Calu3 (cell line): ENCODE measurements around the gene IDH2. TPM values are rescaled to one million over a fixed set of nuclear protein-coding genes. Genes with fewer than 3 reads are reported as not detected.
"Not testable (repeated sequence)": the region's sequence is repeated elsewhere in the genome, so short reads cannot be mapped to it uniquely, and the experiment has no call there.

Experiments used
- BruUV-seq: library from RNA; stranded (reverse); fragments of 400-500 nt; replicated peaks from 2 replicates; lab custom pipeline; 2021; lab: Mats Ljungman, UMichigan
- CTCF ChIA-PET: fragments of 300-600 bp; sonication (Branson Sonifier 250); formaldehyde crosslinking; loops from one replicate; lab custom pipeline; 2022; ENCODE audit warnings: antibody characterized with exemption; lab: Charles Lee
- DNase-seq: peaks from one replicate; pipeline ENCODE4 v3.0.0; 2022
- H3K27ac Mint-ChIP-seq: one replicate; pipeline ENCODE4 v1.8.0; 2022; ENCODE audit warnings: mixed read lengths; ENCODE audit not compliant: unreplicated experiment
- H3K27me3 Mint-ChIP-seq: one replicate; pipeline ENCODE4 v1.8.0; 2022; ENCODE audit warnings: mixed read lengths; ENCODE audit not compliant: unreplicated experiment
- H3K36me3 Mint-ChIP-seq: one replicate; pipeline ENCODE4 v1.8.0; 2022; ENCODE audit warnings: mild to moderate bottlenecking, moderate library complexity, mixed read lengths; ENCODE audit not compliant: insufficient read depth, unreplicated experiment
- H3K4me1 Mint-ChIP-seq: one replicate; pipeline ENCODE4 v1.8.0; 2022; ENCODE audit warnings: mild to moderate bottlenecking, low read depth, mixed read lengths; ENCODE audit not compliant: unreplicated experiment
- H3K4me3 Mint-ChIP-seq: one replicate; pipeline ENCODE4 v1.8.0; 2022; ENCODE audit warnings: mild to moderate bottlenecking, low read depth, moderate library complexity, mixed read lengths; ENCODE audit not compliant: unreplicated experiment
- H3K9me3 Mint-ChIP-seq: one replicate; pipeline ENCODE4 v1.8.0; 2022; ENCODE audit warnings: low read depth, mixed read lengths; ENCODE audit not compliant: unreplicated experiment
- CTCF ChIP-seq: fragments of 200-600 bp; IDR thresholded peaks from one replicate; pipeline ENCODE4 v1.8.0; 2022; ENCODE audit warnings: antibody characterized with exemption; ENCODE audit not compliant: unreplicated experiment
- intact Hi-C: fragments of 100-400 bp; cut with micrococcal nuclease; formaldehyde crosslinking; loops from one replicate; pipeline ENCODE4 v1.10.0; 2022; ENCODE audit not compliant: unreplicated experiment
- total RNA-seq: library from RNA; stranded (reverse); gene quantifications from 2 replicates; pipeline ENCODE4 v1.2.3, GENCODE V29; 2022

IDH2 gene
- total RNA-seq, 1 experiment from 2014 or later: 108 TPM

- TF ChIP-seq CTCF: no peak
- Mint-ChIP-seq H3K4me3 (no peak overlapping the region), H3K27me3 (no peaks in the 10 kb centered on the region), H3K9me3 (no peaks in the 10 kb centered on the region), H3K4me1 (no peaks in the 10 kb centered on the region), H3K36me3 (no peaks in the 10 kb centered on the region), H3K27ac (no peak overlapping the region)
- no peak for DNase-seq
- CTCF ChIA-PET: interaction anchor here (0.9 kb wide), 1 partner anchor 80 kb away, joined by 3 read pairs; no protein-coding TSS in a partner anchor
- intact Hi-C loops: no loop called here
- no TSS peak for BruUV-seq
These were observed 39.4 kb upstream of the IDH2 start for GRCh38 chr15:90141646-90142045.

- CTCF ChIA-PET: interaction anchor here (0.5 kb wide), 1 partner anchor 9 kb away, joined by 3 read pairs; no protein-coding TSS in a partner anchor
- not testable (repeated sequence) for H3K9me3 Mint-ChIP-seq
These were observed 37.3 kb upstream of the IDH2 start for GRCh38 chr15:90139549-90139948.

GRCh38 chr15:90138071-90138833, 36.0 kb upstream of the IDH2 start:
- TF ChIP-seq CTCF: no peak
- intact Hi-C loops: no loop called here
- H3K36me3 Mint-ChIP-seq: no peaks in the 10 kb centered on the region
- DNase-seq: no peak
- CTCF ChIA-PET: interaction anchor here (0.6 kb wide), 1 partner anchor 84 kb away, joined by 3 read pairs; no protein-coding TSS in a partner anchor
- no peaks in the 10 kb centered on the region for H3K9me3 Mint-ChIP-seq
- H3K4me3 Mint-ChIP-seq: no peak overlapping the region
- no peak overlapping the region for H3K27ac Mint-ChIP-seq
- no peaks in the 10 kb centered on the region for H3K27me3 Mint-ChIP-seq
- no TSS peak for BruUV-seq
- no peaks in the 10 kb centered on the region for H3K4me1 Mint-ChIP-seq

More at GRCh38 chr15:90139549-90139948, 37.3 kb upstream of the IDH2 start:
- H3K27ac Mint-ChIP-seq, H3K4me1 Mint-ChIP-seq, H3K4me3 Mint-ChIP-seq, H3K27me3 Mint-ChIP-seq, H3K36me3 Mint-ChIP-seq, intact Hi-C loops, DNase-seq, BruUV-seq: not testable (repeated sequence)

GRCh38 chr15:90132437-90132836, 30.2 kb upstream of the IDH2 start:
- H3K27ac Mint-ChIP-seq: no peak overlapping the region
- DNase-seq: no peak
- no TSS peak for BruUV-seq
- intact Hi-C loops: no loop called here
- TF ChIP-seq CTCF: no peak
- CTCF ChIA-PET: interaction anchor here (0.7 kb wide), 2 partner anchors 15 to 89 kb away, joined by 4 read pairs; no protein-coding TSS in a partner anchor
- peaks cover 25% of the 10 kb centered on the region for H3K27me3 Mint-ChIP-seq
- no peak overlapping the region for H3K4me3 Mint-ChIP-seq
- H3K4me1 Mint-ChIP-seq: no peaks in the 10 kb centered on the region
- H3K36me3 Mint-ChIP-seq: no peaks in the 10 kb centered on the region
- H3K9me3 Mint-ChIP-seq: no peaks in the 10 kb centered on the region

GRCh38 chr15:90131848-90132247, 29.6 kb upstream of the IDH2 start:
- BruUV-seq: no TSS peak
- no peak overlapping the region for H3K27ac Mint-ChIP-seq
- no peak overlapping the region for H3K4me3 Mint-ChIP-seq
- no peaks in the 10 kb centered on the region for H3K36me3 Mint-ChIP-seq
- H3K9me3 Mint-ChIP-seq: no peaks in the 10 kb centered on the region
- no peak for TF ChIP-seq CTCF
- intact Hi-C loops: no loop called here
- no peak for DNase-seq
- no peaks in the 10 kb centered on the region for H3K4me1 Mint-ChIP-seq
- H3K27me3 Mint-ChIP-seq: peaks cover 25% of the 10 kb centered on the region
- CTCF ChIA-PET: no interaction called here
